HL-60/S4 treated with retinoic acid at 250 ng/mL for 4 days and 3 days (cell line): Measurements from ENCODE around the gene NR2C2AP.

ENCODE experiments used
- in situ Hi-C: fragments of 300-500 bp; cut with MboI; formaldehyde crosslinking; loops from 2 replicates; pipeline ENCODE4 v1.7.0; 2022; ENCODE audit warnings: low sequenced_read_pairs

The NR2C2AP gene

DNA sequence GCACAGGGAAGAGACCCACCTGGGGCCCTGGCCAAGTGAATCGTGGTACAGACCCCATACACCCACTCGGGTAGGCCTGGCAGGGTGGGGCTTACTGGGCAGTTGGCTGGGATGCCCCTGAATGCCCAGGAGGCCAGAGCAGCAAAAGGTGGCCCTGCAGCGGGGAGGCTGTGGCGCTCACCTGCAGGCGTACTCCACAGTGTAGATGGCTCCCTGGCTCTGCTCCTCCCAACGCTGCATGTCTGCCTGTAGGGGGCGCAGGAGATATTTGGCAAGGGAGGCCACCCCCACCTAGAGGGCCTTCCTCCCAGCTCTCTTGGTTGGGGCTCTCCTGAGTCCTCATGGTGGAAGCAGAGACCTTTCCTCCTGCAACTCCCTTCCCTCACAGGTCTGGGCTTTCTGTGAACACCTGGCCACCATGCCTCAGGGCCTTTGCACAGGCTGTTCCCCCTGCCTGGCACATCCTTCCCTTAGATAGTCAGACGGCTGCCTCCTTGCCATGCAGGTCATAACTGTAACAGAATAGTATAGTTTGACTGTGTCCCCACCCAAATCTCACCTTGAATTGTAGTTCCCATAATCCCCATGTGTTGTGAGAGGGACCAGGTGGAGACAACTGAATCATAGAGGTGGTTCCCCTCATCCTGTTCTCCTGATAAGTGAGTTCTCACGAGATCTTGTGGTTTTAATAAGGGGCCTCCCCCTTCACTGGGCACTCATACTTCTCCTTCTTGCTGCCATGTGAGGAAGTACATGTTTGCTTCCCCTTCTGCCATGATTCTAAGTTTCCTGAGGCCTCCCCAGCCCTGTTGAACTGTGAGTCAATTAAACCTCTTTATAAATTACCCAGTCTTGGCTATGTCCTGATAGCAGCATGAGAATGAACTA, 17.1 kb downstream of the NR2C2AP start:
- in situ Hi-C loops: no loop called here

DNA sequence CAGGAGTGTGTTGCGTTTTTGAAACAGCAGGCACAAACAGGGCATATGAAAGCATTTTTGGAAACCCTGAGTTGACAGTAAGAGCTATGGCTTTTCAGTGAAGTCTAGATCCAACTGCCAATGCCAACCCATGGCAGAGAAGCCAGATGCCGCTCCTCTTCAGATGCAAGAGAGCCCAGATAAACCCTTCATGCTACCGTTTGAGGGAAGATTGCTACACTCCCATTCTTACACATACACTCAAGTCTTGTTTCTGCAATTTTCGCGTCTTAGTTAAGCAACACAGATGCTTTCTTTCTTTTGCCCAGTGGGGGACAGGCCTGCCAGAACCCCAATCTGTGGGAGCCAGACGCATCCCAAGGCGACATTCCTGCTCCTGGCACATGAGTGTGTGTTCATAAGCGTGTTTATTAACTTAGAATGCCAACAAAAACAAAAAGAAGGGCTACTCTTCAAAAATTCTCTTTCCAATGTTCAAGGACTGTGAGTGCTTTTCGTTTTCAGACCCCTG, 21.7 kb downstream of the NR2C2AP start:
- in situ Hi-C loops: no loop called here

DNA sequence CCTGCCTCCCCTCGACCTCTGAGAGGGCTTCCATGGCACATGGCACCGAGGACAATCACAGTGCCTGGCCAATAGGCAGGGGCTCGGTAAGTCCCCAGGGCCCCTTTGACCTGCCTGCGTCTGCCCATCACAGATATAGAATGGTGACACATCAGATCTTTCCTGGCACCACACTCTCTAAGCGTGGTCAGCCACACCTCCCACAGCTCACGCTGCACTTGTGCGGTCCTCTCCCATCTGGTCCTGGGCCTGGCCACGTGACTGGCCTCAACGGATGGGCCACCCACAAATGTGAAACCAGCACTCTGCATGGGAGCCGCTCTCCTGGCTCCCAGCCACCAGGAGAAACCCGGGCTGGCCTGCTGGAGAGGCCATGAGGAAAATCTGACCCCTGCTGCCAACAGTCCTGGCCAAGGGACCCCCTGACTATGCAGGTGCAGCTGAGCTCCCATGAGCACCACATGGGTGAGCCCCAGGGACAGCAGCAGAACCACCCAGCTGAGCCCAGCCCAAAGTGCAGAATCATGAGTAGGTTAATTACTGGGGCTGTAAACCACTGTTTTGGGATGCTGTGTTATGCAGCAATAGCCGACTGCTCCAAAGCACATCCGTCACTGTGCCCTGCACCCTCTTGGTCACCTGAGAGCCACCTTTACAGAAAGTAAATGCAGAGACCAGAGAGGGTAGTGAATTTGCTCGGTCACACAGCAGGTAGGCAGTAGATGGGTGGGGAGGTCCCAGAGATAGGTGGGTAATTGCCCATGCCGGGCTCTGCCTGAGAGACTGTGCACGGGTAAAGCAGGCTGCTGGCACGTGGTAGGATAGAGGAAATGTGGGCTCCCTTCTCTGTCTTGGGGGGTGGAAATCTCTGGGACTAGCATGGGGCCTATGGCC, 23.4 kb downstream of the NR2C2AP start:
- in situ Hi-C loops: no loop called here

DNA sequence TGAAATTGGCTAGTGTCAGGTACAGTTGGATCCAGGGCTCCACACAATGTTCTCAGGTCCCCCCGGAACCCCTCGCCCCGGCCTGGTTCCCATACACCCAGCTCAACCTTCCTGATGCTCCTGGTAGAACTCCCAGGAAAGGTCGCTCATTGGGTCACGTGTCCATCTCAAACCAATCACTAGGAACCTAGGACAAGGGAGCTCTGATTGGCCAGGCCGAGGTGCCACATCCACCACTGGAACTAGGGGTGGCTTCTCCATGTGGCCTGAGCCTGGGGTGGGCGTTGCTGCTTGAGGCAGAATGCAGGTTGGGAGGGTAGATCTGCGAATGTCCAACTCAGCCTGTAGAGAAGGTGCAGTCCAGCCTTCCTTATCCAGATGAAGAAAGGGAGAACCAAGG, 26.3 kb downstream of the NR2C2AP start:
- in situ Hi-C loops: no loop called here

DNA sequence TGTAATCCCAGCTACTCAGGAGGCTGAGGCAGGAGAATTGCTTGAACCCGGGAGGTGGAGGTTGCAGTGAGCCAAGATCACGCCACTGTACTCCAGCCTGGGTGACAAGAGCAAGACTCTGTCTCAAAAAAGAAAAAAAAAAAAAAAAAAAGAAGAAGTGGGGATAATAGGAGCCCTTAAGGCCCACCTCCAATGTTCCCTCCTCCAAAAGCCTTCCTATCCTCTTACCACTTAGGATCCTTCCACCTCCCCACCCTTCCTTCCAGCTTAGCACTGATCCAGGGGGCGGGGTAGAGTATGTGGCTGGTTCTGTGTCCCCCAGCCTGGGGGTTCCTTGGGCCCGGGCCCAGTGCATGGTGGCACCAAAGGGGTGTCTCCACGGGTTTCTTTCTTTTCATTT, 30.0 kb downstream of the NR2C2AP start:
- in situ Hi-C loops: loop anchor here (25.0 kb wide), 1 partner anchor 314 kb away; no protein-coding TSS in a partner anchor

DNA sequence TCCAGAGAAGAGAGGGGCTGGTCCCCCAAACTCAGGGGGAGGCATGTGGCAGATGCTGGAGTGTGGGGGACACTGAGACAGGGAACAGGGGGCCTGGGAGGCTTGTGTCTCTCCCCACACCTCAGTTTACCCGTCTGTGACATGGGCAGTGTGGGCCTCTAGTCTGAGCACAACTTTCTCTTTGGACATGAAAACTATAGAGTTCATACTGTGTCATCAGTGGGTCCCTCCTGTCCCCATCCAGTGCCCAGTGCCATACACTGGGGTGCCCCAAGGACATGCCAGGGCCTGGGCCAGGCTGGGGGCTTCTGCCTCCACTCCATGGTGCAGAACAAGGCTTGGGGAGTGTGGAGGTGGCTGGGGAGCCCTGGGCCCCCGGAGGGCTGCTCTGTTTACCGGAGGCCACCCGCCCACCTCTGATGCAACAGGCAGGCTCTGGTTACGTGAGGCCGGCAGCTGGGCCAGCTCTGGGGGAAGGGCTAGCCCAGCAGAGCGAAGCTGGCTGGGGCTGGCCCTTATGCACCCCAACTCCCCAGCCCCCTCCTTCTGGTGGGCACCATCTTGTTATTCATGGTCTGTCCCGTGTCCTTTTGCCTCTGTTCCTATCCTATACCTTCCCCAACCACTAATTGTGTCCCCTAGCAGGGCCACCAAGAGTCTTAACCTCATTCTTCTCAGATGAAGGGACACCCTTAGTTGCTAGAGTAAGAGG, 31.2 kb downstream of the NR2C2AP start:
- in situ Hi-C loops: loop anchor here (25.0 kb wide), 1 partner anchor 315 kb away; no protein-coding TSS in a partner anchor

DNA sequence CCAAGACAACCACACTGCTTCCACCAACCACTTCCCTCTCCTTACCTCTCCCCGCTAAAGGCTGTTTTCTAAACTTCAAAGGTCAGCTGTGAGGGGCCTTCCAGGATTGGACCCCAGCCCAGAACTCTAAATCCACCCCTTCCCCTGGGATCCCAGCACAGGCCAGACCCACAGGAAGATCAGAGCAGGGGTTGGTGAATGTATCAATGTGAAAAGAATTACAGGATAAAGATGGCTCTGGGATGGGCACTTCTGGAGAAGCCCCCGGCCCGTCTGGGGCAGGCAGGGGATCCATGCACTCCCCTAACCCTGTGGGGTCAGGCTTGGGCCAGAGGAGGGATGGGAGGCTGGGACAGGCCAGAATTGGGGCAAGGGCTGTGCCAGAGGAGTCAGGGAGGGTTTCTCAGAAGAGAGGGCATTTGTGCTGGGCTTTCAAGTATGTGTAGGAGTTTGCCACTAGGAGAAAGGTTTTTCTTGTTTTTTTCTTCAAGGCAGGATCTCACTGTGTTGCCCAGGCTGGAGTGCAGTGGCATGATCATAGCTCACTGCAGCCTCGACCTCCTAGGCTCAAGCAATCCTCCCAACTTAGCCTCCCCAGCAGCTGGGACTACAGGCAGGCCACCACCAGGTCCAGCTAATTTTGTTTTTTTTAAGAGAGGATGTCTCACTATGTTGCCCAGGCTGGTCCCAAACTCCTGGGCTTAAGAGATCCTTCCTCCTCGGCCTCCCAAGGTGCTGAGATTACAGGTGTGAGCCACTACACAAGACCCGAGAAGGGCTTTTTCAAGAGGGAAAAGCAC, 32.1 kb downstream of the NR2C2AP start:
- in situ Hi-C loops: loop anchor here (25.0 kb wide), 1 partner anchor 316 kb away; no protein-coding TSS in a partner anchor

DNA sequence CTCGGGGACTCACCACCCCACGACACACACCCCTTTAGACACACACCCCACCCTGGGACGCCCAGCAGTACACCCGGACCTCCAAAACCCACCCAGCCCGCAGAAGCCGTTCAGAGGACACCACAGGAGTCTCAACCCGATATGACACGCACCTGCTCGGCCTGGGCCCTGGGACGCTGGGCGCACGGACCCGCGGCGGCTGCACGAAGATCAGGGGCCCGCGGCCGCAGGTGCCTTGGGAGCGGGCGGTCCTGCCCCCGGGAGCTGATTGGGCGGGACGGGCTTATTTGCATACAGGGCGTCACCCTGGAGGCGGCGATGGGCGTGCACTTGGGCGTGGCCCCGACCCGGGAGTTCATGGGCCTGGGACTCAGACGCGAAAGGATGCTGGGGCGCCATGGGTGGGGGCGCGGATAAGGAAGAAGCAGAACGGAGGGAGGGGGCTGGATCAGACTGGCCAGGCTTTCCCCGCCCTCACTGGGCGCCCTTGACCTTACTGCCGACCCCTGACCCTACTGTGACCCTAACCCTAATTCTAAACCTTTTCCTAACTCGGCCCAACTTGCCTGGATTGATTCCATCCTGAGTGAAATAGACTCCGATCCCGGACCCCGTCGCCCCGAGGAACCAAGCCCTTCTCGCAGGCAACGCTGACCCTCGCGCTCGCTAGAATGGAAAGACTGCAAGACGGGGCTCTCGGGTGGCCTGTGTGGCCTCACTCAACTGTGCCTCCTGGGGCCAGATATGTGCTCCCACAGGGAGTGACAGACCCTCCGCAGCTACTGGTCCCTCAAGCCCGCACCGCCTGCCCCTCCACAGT, 33.0 kb downstream of the NR2C2AP start, which contains the start of gene MEF2B:
MEF2B (minus strand) TSS at position 211 of the 820 bp plus-strand sequence. CDS start 19,528 bp downstream, outside the sequence.
- in situ Hi-C loops: loop anchor here (25.0 kb wide), 1 partner anchor 317 kb away; no protein-coding TSS in a partner anchor

DNA sequence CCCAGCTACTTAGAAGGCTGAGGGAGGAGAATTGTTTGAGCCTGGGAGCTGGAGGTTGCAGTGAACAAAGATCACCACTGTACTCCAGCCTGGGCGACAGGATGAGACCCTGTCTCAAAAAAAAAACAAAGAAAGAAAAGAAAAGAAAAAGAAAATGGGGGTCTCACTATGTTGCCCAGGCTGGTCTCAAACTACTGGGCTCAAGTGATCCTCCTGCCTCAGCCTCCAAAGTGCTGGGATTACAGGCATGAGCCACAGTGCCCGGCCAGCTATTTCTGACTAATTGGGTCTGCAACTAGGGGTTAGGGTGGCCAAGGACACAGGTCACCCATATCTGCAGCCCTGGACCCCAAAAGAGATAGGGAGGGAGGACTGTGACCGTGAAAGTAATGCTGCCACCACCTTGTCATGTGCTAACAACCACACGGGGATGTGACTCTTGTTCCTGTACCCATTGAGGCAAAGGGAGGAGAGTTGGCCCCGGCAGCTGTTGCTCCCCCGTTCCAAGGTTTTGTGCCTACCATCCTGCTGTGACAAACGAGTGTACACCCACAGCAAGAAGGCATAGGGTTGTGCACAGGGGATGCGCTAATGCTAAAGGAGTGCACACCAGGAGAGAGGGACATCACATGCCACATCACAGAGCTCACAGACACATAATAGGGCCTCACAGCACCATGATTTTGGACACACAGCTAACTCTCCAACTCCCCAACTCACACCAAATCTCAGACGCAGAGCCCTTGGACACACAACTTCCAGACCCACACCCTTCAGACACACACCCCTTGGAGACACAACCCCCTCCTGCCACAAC, 33.8 kb downstream of the NR2C2AP start:
- in situ Hi-C loops: loop anchor here (25.0 kb wide), 1 partner anchor 318 kb away; no protein-coding TSS in a partner anchor

DNA sequence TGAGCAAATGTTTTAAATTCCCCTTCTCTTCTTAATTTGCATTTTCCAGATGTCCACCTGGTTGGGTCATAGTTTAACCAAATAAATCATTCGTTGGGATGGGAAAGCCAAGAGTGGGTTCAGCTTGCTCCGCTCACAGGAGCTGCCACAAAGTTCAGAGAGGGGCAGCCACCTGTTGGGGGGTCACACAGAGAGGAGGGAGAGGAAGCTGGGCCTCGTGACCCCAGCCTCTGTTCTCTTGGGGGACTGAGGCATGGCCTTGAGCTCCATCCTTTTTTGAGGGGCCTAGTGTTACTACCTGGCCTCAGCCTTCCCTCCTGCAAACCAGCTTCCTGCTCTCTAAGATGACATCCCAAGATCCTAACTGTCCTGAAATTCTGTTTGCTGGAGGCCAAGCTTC, 35.6 kb downstream of the NR2C2AP start:
- in situ Hi-C loops: loop anchor here (25.0 kb wide), 1 partner anchor 320 kb away; no protein-coding TSS in a partner anchor

DNA sequence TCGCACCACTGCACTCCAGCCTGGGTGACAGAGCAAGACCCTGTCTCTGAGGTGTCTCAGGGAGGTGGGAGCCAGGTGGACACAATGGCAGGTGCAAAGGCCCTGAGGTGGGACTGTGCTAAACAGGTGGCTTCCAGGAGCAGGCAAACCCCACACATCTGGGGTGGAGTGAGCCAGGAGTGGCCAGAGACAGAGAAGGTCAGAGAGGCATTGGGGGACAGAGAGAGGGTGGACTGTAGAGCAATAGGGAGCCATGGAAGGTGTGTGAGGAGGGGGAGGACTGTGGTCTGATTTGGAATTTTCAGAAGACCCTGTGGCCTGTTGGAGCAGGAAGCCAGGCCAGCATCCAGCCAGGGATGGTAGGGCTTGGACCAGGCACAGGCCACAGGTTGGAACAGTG, 37.8 kb downstream of the NR2C2AP start:
- in situ Hi-C loops: loop anchor here (25.0 kb wide), 1 partner anchor 322 kb away; no protein-coding TSS in a partner anchor

DNA sequence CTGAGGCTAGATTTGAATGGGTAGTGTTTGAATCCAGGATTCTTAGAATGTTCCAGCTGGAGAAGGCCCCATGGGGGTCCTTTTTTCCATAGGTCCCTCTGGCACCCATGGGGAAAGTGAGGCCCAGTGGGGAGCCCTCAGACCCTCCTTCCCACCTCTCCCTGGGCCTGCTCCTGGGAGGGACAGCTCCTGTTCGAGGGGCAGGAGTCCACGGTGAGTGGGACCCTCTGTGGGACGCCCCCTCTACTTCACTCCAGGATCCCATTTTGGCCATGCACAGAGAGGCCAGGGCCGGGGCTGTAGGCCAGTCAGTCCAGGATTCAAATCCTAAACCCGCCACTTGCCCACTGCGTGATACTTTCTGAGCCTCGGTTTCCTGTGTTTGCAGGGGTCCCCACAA, 40.7 kb downstream of the NR2C2AP start:
- in situ Hi-C loops: loop anchor here (25.0 kb wide), 1 partner anchor 325 kb away; no protein-coding TSS in a partner anchor

DNA sequence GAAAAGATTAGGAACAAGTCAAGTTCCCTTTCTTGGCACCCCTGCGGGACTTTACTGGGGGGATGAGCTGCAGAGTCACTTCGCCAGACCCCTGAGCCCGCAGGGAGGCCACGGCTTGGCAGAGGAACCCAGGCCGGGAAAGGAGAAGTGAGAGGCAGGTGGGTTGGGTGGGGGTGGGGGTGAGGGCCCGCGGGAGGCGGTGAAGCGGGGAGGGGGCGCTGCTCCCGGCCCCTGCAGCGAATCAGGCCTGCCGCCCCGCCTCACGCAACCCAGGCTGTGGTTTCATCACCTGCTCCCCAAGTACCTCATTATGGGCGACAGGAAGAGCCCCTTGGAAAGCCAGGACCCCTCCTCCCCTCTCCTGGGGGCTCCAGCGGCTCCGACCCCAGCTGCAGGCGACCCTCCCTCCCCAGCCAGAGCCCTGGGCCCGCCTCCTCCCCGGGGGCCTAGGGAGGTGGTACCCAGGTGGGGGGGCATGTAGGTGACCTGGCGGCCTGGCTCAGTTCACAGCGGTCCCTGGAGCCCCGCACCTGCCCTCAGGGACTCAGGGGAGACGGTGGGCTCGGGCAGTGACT, 42.7 kb downstream of the NR2C2AP start:
- in situ Hi-C loops: loop anchor here (25.0 kb wide), 1 partner anchor 327 kb away; no protein-coding TSS in a partner anchor

DNA sequence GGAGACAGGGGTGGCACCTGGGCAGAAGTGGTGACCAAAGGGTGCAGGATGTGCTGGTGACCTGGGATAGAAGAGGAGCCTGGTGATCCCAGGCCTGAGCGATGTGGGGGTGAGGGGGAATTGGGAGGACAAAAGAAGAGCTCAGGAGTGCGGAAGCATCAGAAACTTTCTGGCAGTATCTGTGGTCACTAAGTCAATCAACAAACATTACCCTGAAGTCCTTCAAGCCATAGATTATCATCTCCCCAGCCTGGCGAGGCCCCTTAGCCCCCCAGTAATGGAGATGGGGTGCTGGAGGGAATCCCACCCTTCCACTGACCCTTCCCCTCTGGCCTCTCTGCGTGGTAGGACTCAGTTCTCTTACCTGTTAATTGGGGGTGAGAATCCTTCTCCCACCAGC, 43.7 kb downstream of the NR2C2AP start:
- in situ Hi-C loops: loop anchor here (25.0 kb wide), 1 partner anchor 328 kb away; no protein-coding TSS in a partner anchor

DNA sequence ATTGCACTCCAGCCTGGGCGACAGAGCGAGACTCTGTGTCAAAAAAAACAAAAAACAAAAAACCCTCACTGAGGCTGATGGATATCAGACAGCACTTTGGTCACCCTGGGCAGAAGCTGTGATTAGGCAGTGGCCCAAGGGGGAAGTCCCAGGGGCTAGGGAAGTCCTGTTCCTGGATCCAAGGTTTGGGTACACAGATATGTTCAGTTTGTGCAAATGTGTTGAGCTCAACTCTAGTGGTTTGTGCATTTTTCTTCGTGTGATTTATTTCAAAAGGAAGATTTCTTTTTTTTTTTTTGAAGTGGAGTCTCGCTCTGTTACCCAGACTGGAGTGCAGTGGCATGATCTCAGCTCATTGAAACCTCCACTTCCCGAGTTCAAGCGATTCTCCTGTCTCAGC, 45.4 kb downstream of the NR2C2AP start:
- in situ Hi-C loops: loop anchor here (25.0 kb wide), 1 partner anchor 329 kb away; no protein-coding TSS in a partner anchor

DNA sequence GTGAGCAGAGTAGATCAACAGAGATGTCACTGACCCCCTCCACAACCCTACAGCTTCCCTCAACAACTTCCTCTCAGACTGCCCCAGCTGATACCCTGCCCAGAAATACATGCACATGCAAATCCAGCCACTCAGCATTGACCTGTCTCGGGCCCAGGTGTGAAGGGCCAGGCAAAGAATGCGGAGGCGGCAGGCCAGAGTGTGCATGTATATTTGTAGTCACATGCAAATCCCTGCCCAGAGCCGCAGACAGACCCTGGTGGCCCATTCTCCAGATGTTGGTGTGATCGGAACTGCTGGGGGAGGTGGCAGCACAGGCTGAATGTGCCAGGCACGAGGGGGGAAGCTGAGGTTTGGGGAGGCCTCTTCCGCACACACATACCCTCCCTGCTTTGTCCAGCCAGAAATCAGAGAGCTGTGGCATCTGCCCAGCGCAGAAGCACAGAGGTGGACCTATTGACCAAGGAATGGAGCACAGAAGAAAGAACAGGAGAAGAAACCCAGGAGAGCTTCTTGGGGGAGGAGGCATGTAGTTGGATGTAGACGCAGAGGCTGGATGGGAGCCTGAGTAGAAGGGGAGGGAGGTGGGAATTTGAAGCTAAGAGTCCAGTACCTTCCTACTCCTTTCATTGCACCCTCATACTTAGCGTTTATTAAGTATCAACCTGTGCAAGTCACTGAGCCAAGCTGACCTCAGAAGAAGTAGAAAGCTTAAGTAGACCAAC, 47.6 kb downstream of the NR2C2AP start:
- in situ Hi-C loops: loop anchor here (25.0 kb wide), 1 partner anchor 332 kb away; no protein-coding TSS in a partner anchor
